ENCODE data around the gene CST9.

DNA sequence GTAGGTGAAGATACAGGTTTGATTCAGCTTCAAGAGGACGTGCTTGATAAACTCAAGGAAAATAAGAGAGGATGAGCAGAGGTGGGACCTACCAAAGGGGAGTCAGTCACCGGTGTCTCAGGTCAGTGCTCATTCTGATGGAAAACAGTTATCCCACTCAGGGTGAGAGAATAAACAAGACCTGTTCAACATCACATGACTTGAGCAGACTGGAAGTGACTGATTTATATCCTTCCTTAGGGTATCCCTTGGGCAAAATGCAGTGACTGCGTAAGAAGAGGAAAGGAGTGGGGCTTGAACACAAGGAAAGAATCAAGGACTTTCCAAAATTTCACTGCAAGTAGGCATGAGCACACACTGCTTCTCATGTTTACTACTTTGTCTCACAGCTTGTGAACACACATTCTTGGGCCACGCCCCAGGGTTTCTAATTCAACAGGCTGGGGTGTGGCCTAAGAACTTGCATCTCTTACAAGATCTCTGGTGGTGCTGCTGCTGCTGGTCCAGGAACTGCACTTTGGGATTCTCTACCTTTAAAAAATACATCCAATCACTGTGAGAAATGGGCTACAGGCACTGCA lies 20.4 kb upstream of the CST9 start:
- TF ChIP-seq, protein P1, sequence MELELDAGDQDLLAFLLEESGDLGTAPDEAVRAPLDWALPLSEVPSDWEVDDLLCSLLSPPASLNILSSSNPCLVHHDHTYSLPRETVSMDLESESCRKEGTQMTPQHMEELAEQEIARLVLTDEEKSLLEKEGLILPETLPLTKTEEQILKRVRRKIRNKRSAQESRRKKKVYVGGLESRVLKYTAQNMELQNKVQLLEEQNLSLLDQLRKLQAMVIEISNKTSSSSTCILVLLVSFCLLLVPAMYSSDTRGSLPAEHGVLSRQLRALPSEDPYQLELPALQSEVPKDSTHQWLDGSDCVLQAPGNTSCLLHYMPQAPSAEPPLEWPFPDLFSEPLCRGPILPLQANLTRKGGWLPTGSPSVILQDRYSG (CRISPR knock-in tag; IDR thresholded peaks at IDR 0.05) = no peak
- TF ChIP-seq PRMT3 (CRISPR knock-in tag; IDR thresholded peaks at IDR 0.05; ENCODE audit: borderline replicate concordance, low read depth) (no peak), ZBTB1 (CRISPR knock-in tag; IDR thresholded peaks at IDR 0.05; ENCODE audit: borderline replicate concordance) (no peak), SOX13 (IDR thresholded peaks at IDR 0.05) (no peak), SOX13 (CRISPR knock-in tag; conservative IDR thresholded peaks at IDR 0.05 in 1 of 2, IDR thresholded peaks at IDR 0.05 in 1 of 2) (no peak), POLR2A (IDR thresholded peaks at IDR 0.05; ENCODE audit: insufficient read depth in 1 of 2, low read depth in 2 of 2, low read length in 2 of 2) (peak in 1 of 2 experiments; percentile 27; a peak in 1 of 4 replicates), GTF3A (CRISPR knock-in tag; conservative IDR thresholded peaks at IDR 0.05) (no peak)
- TF ChIP-seq, protein P2, sequence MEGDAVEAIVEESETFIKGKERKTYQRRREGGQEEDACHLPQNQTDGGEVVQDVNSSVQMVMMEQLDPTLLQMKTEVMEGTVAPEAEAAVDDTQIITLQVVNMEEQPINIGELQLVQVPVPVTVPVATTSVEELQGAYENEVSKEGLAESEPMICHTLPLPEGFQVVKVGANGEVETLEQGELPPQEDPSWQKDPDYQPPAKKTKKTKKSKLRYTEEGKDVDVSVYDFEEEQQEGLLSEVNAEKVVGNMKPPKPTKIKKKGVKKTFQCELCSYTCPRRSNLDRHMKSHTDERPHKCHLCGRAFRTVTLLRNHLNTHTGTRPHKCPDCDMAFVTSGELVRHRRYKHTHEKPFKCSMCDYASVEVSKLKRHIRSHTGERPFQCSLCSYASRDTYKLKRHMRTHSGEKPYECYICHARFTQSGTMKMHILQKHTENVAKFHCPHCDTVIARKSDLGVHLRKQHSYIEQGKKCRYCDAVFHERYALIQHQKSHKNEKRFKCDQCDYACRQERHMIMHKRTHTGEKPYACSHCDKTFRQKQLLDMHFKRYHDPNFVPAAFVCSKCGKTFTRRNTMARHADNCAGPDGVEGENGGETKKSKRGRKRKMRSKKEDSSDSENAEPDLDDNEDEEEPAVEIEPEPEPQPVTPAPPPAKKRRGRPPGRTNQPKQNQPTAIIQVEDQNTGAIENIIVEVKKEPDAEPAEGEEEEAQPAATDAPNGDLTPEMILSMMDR (CRISPR knock-in tag; IDR thresholded peaks at IDR 0.05) = no peak
- TF ChIP-seq, protein P3, sequence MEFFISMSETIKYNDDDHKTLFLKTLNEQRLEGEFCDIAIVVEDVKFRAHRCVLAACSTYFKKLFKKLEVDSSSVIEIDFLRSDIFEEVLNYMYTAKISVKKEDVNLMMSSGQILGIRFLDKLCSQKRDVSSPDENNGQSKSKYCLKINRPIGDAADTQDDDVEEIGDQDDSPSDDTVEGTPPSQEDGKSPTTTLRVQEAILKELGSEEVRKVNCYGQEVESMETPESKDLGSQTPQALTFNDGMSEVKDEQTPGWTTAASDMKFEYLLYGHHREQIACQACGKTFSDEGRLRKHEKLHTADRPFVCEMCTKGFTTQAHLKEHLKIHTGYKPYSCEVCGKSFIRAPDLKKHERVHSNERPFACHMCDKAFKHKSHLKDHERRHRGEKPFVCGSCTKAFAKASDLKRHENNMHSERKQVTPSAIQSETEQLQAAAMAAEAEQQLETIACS (CRISPR knock-in tag; IDR thresholded peaks at IDR 0.05) = no peak

Measured in HepG2 (cell line).